Lung microvascular endothelial cell (primary cell): Measurements from ENCODE around the gene ZNG1A. TPM values are rescaled to one million over a fixed set of nuclear protein-coding genes. Genes with fewer than 3 reads are reported as not detected.
A peak's percentile ranks its signal among the peaks of the same experiment; 100 is the strongest.
"Not testable (repeated sequence)": the region's sequence is repeated elsewhere in the genome, so short reads cannot be mapped to it uniquely, and the experiment has no call there.

Experiments
- DNase-seq, 2 donors: peaks; one replicate each; pipeline versions ENCODE4 v3.0.0 to v3.0.0-alpha.2; 2010; ENCODE audit warnings: low read depth in 2 of 2
- total RNA-seq: library from RNA; depleted of rRNA; stranded (reverse); fragments of >200 nt; gene quantifications from 2 replicates; pipeline ENCODE4 v1.2.1, GENCODE V29; 2014

ZNG1A gene
- total RNA-seq, 1 donor from 2014 or later, result 10.7 TPM

- DNase-seq, result peak in 1 of 2 donors; percentile 0
These were observed 573 bp downstream of the ZNG1A start for GRCh38 chr9:178140-178825.

GRCh38 chr9:169757-170156, 9.1 kb downstream of the ZNG1A start:
- not testable (repeated sequence) for DNase-seq

GRCh38 chr9:159871-160270, 19.0 kb downstream of the ZNG1A start:
- DNase-seq, result not testable (repeated sequence)

GRCh38 chr9:151173-151572, 27.7 kb downstream of the ZNG1A start:
- DNase-seq, result not testable (repeated sequence)

GRCh38 chr9:139880-140279, 39.0 kb downstream of the ZNG1A start:
- DNase-seq, result not testable (repeated sequence)

GRCh38 chr9:117995-118467, 60.8 kb downstream of the ZNG1A start, which contains the start of gene FOXD4:
Gene FOXD4, minus strand, starts transcription at chr9:118417. Its CDS starts 298 bp downstream, at chr9:118119.
- DNase-seq, result not testable (repeated sequence)

GRCh38 chr9:117144-117994, 61.5 kb downstream of the ZNG1A start:
- not testable (repeated sequence) for DNase-seq

GRCh38 chr9:116239-117077, 62.4 kb downstream of the ZNG1A start:
- DNase-seq, result not testable (repeated sequence)

- DNase-seq, result not testable (repeated sequence)
These were observed 63.8 kb downstream of the ZNG1A start for GRCh38 chr9:115118-115451.

GRCh38 chr9:114267-115117, 64.4 kb downstream of the ZNG1A start:
- peak; percentile 1 to 3 for DNase-seq

- peak; percentile 14 to 28 for DNase-seq
These were observed 65.2 kb downstream of the ZNG1A start for GRCh38 chr9:113468-114266.

- peak in 1 of 2 donors; percentile 0 for DNase-seq
These were observed 66.0 kb downstream of the ZNG1A start for GRCh38 chr9:112589-113467.

- DNase-seq, result not testable (repeated sequence)
These were observed 68.2 kb downstream of the ZNG1A start for GRCh38 chr9:110672-111071.

GRCh38 chr9:109540-109939, 69.3 kb downstream of the ZNG1A start:
- not testable (repeated sequence) for DNase-seq

- not testable (repeated sequence) for DNase-seq
These were observed 69.9 kb downstream of the ZNG1A start for GRCh38 chr9:108742-109495.

- DNase-seq, result not testable (repeated sequence)
These were observed 72.9 kb downstream of the ZNG1A start for GRCh38 chr9:105991-106390.

GRCh38 chr9:100430-100829, 78.4 kb downstream of the ZNG1A start:
- DNase-seq, result not testable (repeated sequence)

- DNase-seq, result not testable (repeated sequence)
These were observed 79.0 kb downstream of the ZNG1A start for GRCh38 chr9:99867-100266.
